ENCODE data around the gene LFNG.

- TF ChIP-seq CTCF (IDR thresholded peaks at IDR 0.05) (no peak), POLR2A (IDR thresholded peaks at IDR 0.05) (no peak), EP300 (IDR thresholded peaks at IDR 0.05) (no peak)
These were observed 26.3 kb downstream of the LFNG start for GRCh38 chr7:2545746-2546425.
